Cardiac septum (tissue), 1 donor: Measurements from ENCODE around the gene PKD1L1. TPM values are rescaled to one million over a fixed set of nuclear protein-coding genes. Genes with fewer than 3 reads are reported as not detected.
"Not testable (repeated sequence)": the region's sequence is repeated elsewhere in the genome, so short reads cannot be mapped to it uniquely, and the experiment has no call there.

Experiments used
- DNase-seq: peaks from one replicate; pipeline ENCODE4 v3.0.0-alpha.2; 2020; ENCODE audit warnings: low spot score
- intact Hi-C: fragments of 100-400 bp; cut with DNase I; formaldehyde crosslinking; loops from one replicate; pipeline ENCODE4 v1.14.0; 2022
- long read RNA-seq: library from polyadenylated mRNA; unstranded; transcript quantifications from one replicate; pipeline ENCODE4 v2.0.0, GENCODE V29; 2021
- total RNA-seq: library from RNA; stranded (reverse); fragmentation: NEBNext Ultra II Directional; extraction: Animal tissue kit (Norgen Biotek cat#: 25700); gene quantifications from one replicate; pipeline ENCODE4 v1.2.1, GENCODE V29; 2021
- donor health status: DM: no; HTN: no; CAD: no.

PKD1L1 gene, protein sequence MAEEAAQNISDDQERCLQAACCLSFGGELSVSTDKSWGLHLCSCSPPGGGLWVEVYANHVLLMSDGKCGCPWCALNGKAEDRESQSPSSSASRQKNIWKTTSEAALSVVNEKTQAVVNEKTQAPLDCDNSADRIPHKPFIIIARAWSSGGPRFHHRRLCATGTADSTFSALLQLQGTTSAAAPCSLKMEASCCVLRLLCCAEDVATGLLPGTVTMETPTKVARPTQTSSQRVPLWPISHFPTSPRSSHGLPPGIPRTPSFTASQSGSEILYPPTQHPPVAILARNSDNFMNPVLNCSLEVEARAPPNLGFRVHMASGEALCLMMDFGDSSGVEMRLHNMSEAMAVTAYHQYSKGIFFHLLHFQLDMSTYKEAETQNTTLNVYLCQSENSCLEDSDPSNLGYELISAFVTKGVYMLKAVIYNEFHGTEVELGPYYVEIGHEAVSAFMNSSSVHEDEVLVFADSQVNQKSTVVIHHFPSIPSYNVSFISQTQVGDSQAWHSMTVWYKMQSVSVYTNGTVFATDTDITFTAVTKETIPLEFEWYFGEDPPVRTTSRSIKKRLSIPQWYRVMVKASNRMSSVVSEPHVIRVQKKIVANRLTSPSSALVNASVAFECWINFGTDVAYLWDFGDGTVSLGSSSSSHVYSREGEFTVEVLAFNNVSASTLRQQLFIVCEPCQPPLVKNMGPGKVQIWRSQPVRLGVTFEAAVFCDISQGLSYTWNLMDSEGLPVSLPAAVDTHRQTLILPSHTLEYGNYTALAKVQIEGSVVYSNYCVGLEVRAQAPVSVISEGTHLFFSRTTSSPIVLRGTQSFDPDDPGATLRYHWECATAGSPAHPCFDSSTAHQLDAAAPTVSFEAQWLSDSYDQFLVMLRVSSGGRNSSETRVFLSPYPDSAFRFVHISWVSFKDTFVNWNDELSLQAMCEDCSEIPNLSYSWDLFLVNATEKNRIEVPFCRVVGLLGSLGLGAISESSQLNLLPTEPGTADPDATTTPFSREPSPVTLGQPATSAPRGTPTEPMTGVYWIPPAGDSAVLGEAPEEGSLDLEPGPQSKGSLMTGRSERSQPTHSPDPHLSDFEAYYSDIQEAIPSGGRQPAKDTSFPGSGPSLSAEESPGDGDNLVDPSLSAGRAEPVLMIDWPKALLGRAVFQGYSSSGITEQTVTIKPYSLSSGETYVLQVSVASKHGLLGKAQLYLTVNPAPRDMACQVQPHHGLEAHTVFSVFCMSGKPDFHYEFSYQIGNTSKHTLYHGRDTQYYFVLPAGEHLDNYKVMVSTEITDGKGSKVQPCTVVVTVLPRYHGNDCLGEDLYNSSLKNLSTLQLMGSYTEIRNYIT (N-terminal part only)
- total RNA-seq, result 2.5 TPM
- long read RNA-seq, partial matches to known transcripts, result 0 of 1 reads
- long read RNA-seq, other reads (novel, unspliced or antisense), result 1 of 1 reads

DNA sequence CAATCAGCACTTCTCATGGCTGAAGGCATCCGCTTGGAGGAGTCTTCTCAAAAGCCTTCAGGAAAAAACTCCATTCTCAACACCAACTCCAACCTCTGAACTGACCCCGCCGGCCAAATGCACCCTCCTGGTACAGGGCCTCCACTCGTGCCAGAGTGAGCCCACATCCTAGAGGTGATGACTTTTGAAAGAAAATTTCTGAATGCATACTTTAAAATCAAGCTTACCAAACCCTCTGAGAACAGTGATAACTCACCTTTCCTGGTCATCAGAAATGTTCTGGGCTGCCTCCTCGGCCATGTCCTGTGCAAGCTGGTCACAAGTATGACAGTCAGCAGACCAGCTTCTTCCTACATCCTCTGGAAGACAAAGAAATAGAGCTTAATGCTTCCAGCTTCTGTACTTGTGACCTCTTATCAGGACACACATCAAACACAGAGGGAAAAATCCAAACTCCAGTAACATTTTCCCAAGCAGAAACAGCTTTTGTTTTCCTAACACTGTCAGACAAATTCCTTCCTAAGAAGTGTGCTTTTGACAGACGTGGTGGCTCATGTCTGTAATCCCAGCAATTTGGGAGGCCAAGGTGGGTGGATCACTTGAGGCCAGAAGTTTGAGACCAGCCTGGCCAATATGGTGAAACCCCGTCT is at the start of gene PKD1L1:
Gene PKD1L1 (minus strand): TSS at position 326 of the 650 bp plus-strand sequence. CDS start 26 bp downstream, at position 300.
- DNase-seq, result no peak
- intact Hi-C loops, result no loop called here

DNA sequence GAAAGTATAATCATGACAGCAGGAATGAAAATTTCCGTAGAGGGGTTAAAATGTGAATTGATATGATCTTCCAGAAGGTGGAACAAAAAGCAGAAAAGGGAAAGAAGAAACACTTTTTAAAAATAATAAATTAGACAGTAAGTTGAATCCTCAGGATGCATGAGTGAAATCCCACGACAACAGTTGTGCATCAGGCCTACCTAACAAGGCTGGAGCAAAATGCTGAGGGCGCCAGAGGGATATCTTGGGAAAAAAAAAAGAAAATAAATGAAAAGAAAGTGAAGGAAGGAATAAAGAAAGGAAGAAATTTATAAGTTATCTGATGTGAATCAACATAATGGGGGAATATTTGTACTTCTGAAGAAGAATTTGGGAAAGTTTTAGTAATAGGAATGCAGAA is 44.2 kb upstream of the PKD1L1 start:
- no peak for DNase-seq
- intact Hi-C loops, result loop anchor here (5.0 kb wide), 2 partner anchors 45 to 95 kb away; partner anchors contain the start of genes C7orf57 and UPP1

DNA sequence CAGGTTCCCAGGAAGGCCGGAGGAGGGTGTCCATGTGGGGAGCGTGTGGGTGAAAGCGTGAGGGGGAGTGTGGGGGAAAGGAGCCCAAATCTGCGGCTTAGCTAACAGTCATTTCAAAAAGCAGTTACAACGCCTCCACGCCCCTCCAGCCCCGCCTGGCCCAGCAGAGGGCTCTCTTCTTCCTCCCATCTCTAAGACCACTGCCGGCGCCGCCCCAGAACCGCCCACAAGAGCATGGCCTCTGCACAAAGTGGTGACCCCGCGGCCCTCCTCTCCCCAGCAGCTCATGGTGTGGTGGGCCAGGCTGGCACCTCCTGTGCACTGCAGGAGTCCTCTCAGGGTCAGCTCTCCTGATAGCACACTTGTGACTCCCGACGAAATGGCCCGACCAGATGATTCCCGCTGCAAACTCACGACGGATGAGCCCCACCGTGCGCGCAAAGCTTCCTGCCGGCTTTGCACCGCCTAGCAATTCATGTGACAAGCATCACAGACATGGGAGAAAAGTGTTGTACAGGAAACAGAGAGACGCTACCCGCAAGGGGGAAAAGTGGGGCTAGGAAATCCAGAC is 43.6 kb upstream of the PKD1L1 start:
- DNase-seq, result peak; percentile 92
- intact Hi-C loops, result loop anchor here (1.0 to 5.0 kb wide), 3 partner anchors 45 to 117 kb away; partner anchors contain the start of genes C7orf57 and UPP1

DNA sequence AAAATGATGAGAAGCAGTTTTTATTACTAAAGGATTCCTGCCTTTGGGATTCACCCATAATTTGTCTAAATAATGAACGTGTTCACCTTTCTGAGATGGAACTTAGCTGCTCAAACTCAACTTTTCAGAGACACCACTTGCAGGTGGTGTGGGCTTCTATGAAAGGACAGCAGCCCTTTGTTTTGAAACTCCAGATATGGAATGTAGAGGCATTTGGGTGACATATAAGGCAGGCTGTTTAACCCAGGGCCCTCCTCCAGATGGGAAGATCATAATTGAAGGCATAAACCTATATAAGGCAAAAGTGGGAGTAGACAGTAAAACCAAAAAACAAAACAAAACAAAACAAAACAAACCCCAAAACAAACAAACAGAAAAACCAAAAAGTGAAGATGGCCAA is 43.0 kb upstream of the PKD1L1 start:
- no peak for DNase-seq

DNA sequence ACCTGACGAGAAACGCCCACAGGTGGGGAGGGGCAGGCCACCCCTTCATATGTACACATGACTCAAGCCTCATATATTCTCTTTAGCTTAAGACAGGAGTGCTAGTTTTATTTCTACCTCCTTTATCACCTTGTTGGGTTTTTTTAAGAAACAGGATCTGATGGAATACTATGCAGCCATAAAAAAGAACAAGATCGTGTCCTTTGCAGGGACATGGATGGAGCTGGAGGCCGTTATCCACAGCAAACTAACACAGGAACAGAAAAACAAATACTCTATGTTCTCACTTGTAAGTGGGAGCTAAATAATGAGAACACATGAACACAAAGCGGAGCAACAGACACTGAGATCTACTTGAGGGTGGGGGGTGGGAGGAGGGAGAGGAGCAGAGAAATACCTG is 42.3 kb upstream of the PKD1L1 start:
- no peak for DNase-seq
- intact Hi-C loops, result loop anchor here (5.0 kb wide), 2 partner anchors 47 to 97 kb away; partner anchors contain the start of genes C7orf57 and UPP1

More for the DNA sequence above, 43.0 kb upstream of the PKD1L1 start:
- intact Hi-C loops, result loop anchor here (1.0 to 5.0 kb wide), 3 partner anchors 46 to 118 kb away; partner anchors contain the start of genes C7orf57 and UPP1

DNA sequence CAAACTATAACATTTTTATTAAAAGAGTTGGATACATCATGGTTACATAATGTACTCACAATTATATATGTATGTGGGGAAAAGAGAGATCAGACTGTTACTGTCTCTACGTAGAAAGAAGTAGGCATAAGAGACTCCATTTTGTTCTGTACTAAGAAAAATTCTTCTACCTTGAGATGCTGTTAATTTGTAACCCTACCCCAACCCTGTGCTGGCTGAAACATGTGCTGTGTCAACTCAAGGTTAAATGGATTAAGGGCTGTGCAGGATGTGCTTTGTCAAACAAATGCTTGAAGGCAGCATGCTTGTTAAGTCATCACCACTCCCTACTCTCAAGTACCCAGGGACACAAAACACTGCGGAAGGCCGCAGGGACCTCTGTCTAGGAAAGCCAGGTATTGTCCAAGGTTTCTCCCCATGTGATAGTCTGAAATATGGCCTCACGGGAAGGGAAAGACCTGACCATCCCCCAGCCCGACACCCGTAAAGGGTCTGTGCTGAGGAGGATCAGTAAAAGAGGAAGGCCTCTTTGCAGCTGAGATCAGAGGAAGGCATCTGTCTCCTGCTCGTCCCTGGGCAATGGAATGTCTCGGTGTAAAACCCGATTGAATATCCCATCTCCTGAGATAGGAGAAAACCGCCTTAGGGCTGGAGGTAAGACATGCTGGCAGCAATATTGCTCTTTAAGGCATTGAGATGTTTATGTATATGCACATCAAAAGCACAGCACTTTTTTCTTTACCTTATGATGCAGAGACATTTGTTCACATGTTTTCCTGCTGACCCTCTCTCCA is 41.5 kb upstream of the PKD1L1 start:
- intact Hi-C loops, result loop anchor here (5.0 kb wide), 2 partner anchors 47 to 97 kb away; partner anchors contain the start of genes C7orf57 and UPP1

DNA sequence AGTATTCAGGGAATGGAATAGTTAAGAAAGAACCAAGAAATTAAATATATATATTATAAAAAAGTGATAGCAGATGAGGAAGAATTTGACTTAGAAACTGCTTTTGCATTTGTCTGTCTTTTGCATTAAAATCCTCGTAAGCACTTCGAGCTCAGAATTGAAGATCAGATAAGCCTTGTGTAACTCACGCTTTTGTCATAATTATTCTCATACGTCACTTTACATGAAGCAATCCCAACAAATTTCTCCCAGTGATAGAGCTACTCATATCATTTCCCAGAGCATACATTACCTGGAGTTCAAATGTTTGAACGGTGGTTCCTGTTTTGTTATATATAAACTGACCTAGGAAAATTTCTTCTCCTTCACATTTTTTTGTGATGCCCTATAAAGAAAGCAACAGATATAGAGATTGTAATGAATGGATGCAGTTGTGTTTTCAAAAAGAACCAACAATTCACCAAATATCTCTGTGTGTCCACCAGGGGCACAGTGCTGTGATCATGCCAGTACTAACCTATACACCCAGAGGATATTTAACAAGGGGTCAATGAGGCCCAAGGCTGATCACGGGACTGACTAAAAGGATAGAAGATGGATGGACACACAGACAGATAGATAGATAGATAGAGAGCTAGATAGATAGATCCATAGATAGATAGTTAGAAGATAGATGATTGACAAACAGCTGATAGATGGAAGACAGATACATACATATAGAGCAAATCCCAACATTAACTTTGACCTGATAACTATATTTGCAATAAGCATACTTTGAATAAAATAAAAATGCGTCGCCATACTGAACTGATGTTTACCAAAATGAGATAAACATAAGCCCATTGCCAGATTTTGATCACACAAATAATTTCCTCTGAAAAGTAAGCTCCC is 40.5 kb upstream of the PKD1L1 start:
- intact Hi-C loops, result no loop called here
- no peak for DNase-seq

More for the DNA sequence above, 41.5 kb upstream of the PKD1L1 start:
- not testable (repeated sequence) for DNase-seq

DNA sequence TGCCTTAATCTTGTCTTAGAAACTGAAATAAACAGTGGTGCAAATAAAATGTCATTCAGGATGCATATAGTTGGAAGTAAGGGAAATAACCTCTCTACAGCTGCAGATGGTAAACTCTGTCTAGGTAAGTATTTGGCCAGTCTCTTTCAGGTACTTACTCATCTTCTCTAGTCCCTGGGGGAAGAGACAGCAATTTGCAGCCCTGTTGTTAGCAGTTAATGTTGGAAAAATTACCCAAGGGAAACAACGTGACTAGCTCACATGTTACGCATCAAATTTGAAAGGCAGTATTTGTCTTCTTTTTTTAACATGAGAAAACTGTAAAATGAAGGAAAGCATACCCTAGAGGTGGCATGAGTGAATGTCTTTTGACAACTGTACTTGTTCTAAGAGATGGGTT is 34.3 kb upstream of the PKD1L1 start:
- DNase-seq, result no peak
- intact Hi-C loops, result no loop called here

DNA sequence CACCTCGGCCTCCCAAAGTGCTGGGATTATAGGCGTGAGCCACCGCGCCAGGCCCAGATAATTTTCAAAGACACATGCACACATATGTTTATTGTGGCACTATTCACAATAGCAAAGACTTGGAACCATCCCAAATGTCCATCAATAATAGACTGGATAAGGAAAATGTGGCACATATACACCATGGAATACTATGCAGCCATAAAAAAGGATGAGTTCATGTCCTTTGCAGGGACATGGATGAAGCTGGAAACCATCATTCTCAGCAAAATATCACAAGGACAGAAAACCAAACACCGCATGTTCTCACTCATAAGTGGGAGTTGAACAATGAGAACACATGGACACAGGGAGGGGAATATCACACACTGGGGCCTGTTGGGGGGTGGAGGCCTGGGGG is 32.4 kb upstream of the PKD1L1 start:
- DNase-seq, intact Hi-C loops: not testable (repeated sequence)

DNA sequence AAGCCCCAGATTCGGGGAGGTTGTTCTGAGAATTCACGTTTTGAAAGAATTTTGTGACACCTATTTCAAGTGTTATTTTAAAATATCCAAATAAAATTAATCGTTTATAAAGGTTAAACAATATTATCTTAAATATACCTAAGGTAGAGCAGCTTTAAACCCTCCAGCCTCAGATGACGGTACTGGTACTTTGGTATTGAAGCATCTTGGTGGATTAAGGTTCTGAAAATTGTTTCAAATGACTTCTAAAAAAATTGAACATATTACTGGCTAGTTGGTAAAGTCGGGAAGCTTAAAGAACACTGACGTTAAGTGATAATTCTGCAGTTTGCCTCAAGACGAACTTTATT is 31.5 kb upstream of the PKD1L1 start:
- DNase-seq, result no peak
- intact Hi-C loops, result no loop called here

DNA sequence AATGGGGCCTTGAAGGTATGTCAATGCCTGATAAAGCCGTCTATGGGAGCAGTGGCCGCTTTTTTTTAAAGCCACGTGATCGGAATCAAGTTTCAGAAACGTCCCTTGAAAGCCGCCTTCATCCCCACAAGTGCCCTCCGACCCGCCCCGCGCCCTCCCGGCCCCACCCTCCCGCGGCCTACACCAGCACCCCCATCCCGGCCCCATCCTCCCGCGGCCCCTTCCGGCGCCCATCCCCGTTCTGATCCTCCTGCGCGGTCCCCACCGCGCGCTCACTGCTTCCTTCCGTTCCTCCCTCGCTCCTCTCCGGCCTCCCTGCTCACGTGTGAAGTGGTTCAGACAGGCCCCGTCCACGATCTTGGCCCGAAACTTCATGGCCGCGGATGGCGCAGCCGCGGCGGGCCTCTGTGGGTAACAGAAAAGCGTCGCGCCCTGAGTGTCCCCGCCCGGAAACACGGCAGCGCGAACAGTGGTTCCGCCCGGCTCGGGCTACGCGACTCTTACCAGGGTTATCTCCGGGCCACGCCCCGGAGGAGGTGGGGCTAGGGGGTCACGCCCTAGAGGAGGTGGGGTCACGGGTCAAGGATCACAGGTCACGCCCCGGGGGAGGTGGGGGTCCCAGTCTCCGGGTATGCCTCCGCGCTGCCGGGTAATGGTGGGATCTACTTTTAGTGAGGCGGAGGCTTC is 31.0 kb upstream of the PKD1L1 start, which contains the start of gene HUS1:
Gene HUS1 (minus strand): TSS at position 471 of the 687 bp plus-strand sequence. CDS start 96 bp downstream, at position 375.
- intact Hi-C loops, result no loop called here
- DNase-seq, result peak; percentile 96

DNA sequence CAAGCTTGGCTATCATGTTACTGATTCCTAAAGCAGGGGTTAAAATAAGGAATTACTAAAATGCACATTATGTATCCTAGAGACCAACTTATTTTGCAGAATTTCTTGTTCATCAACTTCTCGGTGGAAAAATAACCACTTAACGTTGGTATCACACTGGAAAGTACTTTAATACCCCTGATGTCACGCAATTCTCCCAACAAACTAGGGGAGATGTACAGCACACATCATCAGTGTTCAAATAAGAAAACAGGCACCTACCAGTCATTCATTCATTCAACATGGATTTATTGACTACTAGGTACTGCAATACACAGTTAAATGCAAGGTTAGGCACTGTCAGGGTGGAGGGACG is 30.5 kb upstream of the PKD1L1 start:
- no peak for DNase-seq
- intact Hi-C loops, result no loop called here

DNA sequence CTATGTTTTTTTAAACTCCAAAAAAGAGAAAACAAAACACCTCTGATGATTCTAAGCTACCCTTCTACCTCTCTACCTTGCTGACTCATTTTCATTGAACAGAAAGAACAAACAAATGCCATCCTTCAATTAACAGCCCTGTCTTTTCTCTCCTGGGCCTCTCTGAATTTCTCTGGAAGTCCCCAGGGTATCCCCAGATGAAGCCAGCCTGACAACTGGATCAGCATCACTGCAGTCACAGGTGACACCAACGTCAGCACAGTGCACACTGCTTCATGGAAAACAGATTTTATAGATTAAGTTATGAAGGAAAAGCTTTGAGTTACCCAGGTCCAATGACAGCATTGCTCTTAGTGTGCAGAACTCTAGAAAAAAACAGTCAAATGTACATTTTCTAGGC is 25.5 kb upstream of the PKD1L1 start:
- DNase-seq, result no peak
- intact Hi-C loops, result no loop called here

DNA sequence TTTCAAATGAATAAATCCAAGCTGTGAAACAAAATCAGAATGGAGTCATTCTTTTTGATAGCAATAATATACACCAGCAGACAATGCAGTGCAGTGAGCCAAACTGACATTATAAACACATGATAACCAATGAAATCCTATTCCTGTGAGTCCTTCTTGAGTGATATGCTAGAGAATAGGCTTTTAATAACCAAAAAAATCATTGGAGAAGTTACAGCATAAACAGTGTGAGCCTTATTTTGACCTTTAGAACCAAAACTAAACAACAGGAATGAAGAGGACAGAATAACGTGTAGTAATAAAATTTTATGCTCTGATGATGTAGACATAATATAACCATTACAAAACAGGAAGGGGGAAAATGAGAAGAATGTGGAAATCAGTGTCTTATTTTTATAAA is 22.5 kb upstream of the PKD1L1 start:
- no peak for DNase-seq
- intact Hi-C loops, result no loop called here

DNA sequence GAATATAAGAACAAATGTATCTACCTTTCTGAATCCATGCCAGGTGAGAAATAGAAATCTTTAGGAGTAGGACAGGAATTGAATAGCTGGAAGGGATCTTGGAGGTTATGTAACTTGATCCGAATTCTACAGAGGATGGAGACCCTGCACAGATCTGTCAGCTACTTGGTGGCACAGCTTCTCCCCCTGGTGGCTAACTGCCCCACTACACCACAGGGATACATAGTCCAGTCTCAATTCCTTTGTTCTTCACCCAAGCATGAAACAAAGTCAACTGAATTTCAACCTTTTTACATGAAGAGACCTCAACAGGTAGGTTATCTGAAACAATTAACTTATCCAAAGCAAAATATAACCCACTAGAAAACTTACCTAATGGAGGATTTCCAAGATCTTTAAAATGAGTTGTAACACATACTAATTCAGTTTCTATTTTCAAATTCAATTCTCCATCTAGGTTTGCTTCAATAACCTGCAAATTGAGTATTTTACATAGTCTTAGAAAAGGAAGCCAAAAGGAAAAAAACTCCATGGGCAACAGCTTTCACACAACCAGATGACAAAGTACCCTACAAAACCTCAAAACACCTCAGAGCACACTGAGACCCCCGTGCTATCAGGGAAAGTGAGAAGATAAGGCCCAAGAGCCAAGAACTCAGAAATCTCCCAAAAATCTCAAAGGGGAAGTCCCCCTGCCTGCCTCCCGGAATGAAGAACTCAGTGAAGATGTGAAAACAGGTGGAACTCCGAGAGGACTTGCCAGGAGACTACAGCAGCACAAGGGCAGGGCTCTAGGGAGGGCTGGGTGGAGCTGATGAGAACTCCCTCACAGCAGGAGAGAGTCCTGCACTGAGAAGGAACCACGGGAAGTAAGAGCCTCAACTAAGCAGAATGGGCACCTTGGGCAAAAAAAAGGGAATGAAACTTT is 20.8 kb upstream of the PKD1L1 start:
- no peak for DNase-seq
- intact Hi-C loops, result loop anchor here (2.0 kb wide), 1 partner anchor 24 kb away; no protein-coding TSS in a partner anchor
